Breast epithelium (tissue), 4 donors: ENCODE data around the gene ANKRD11. TPM values are rescaled to one million over a fixed set of nuclear protein-coding genes. Genes with fewer than 3 reads are reported as not detected.

Experiments
- DNase-seq, 2 donors: peaks; one replicate each; pipeline ENCODE4 v3.0.0-alpha.2; 2019; ENCODE audit warnings: low spot score in 2 of 2
- H3K27ac ChIP-seq, 2 donors: fragments of 200-600 bp; sonication (generic) in 1 of 2; one replicate each; pipeline ENCODE4 v1.5.1; 2016 to 2019; ENCODE audit warnings: mild to moderate bottlenecking in 1 of 2
- H3K27me3 ChIP-seq, 2 donors: fragments of 200-600 bp; sonication (generic) in 1 of 2; one replicate each; pipeline versions ENCODE4 v1.5.1 to v1.6.0; 2017 to 2019; ENCODE audit warnings: control low read depth in 1 of 2, mild to moderate bottlenecking in 1 of 2
- H3K36me3 ChIP-seq: fragments of 200-600 bp; one replicate; pipeline ENCODE4 v1.5.1; 2019
- H3K4me1 ChIP-seq, 2 donors: fragments of 200-600 bp; sonication (generic); one replicate each; pipeline ENCODE4 v1.5.1; 2016 to 2019; ENCODE audit warnings: control low read depth in 1 of 2
- H3K4me3 ChIP-seq, 3 donors: fragments of 200-600 bp; sonication (generic); 1 replicate in 2 of 3; 2 replicates in 1 of 3; pipeline ENCODE4 v1.5.1; 2016 to 2019; ENCODE audit warnings: mild to moderate bottlenecking in 3 of 3, moderate library complexity in 2 of 3
- H3K9me3 ChIP-seq, 2 donors: fragments of 200-600 bp; sonication (generic) in 1 of 2; one replicate each; pipeline ENCODE4 v1.5.1; 2016 to 2019; ENCODE audit warnings: control low read depth in 1 of 2
- POLR2A ChIP-seq: fragments of 450-650 bp; IDR thresholded peaks from one replicate; pipeline ENCODE4 v1.6.1; 2016; ENCODE audit warnings: antibody characterized with exemption, mild to moderate bottlenecking, moderate library complexity
- POLR2AphosphoS5 ChIP-seq, 3 donors: sonication (generic); formaldehyde crosslinking; IDR thresholded peaks; one replicate each; pipeline ENCODE4 v1.6.1; 2017; ENCODE audit warnings: antibody characterized with exemption in 3 of 3
- intact Hi-C: fragments of 100-400 bp; cut with DNase I; formaldehyde crosslinking; loops from one replicate; pipeline ENCODE4 v1.15.1; 2023; ENCODE audit warnings: low total_unique reads
- total RNA-seq, 3 donors: library from RNA; depleted of rRNA; stranded (reverse); fragments of >200 nt; gene quantifications; one replicate each; pipeline ENCODE4 v1.1.0, GENCODE V29; 2016
- TF ChIP-seq, protein P1 (sequence below), 3 donors: fragments of 450-650 bp; IDR thresholded peaks; one replicate each; pipeline ENCODE4 v1.5.1; 2016 to 2017; ENCODE audit warnings: antibody characterized with exemption in 3 of 3, mild to moderate bottlenecking in 3 of 3, moderate library complexity in 3 of 3

ANKRD11 gene
- total RNA-seq, 3 donors from 2014 or later = 64.0 to 79.0 (median 69.2) TPM

DNA sequence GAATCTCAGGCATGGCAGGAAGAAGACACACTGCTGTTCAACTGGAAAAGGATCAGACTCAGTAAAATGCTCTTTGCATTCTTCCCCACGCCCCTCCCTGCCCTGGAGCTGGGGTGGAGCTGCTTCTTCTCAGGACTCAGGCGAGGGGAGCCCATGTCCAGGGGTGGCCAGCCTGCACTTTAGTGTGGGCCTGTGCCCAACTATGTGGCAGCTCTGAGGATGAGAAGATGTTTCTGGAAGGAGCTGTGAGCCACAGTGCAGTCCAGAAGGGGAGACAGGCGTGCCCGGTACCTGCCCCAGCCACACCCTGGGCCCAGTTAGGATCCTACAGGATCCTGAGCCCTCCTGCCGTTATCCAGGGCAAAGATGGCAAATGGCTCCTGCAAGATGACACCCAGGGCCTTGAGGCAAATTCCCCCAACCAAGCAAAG is 120.3 kb downstream of the ANKRD11 start:
- no peak for DNase-seq

DNA sequence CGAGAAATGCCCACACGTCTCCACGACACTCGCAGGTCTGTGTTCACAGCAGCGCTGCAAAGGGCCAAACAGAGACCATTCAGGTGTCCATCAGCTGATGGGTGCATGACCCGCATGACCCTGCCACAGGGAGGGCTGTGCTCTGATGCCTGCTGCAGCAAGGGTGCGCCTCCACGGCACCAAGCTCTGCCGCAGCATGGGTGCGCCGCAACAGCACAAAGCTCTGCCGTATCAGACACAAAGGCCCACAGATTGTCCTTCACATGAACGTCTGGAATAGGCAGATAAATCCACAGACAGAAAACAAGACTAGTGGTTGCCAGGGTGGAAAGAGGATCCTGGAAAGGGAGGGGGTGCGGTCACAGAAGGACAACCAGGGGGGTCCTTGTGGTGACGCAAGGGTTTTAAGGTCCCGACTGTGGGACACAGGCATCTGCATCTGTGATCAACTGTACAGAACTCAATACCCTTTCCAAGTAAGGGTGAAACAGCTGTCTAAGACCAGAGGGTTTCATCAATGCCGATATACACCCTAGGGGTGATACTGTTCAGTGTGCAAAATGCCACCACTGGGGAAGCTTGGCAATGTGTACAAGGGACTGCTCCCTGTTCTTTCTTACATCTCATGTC is 121.0 kb downstream of the ANKRD11 start:
- no peaks in the 10 kb centered on the region for H3K4me1 ChIP-seq
- no peak overlapping the region for H3K4me3 ChIP-seq
- H3K27me3 ChIP-seq = no peaks in the 10 kb centered on the region
- no peak overlapping the region for H3K27ac ChIP-seq
- H3K9me3 ChIP-seq = no peaks in the 10 kb centered on the region
- intact Hi-C loops = no loop called here
- H3K36me3 ChIP-seq = no peaks in the 10 kb centered on the region
- TF ChIP-seq POLR2AphosphoS5 (IDR thresholded peaks at IDR 0.05) (no peak), POLR2A (no peak)
- TF ChIP-seq, protein P1, sequence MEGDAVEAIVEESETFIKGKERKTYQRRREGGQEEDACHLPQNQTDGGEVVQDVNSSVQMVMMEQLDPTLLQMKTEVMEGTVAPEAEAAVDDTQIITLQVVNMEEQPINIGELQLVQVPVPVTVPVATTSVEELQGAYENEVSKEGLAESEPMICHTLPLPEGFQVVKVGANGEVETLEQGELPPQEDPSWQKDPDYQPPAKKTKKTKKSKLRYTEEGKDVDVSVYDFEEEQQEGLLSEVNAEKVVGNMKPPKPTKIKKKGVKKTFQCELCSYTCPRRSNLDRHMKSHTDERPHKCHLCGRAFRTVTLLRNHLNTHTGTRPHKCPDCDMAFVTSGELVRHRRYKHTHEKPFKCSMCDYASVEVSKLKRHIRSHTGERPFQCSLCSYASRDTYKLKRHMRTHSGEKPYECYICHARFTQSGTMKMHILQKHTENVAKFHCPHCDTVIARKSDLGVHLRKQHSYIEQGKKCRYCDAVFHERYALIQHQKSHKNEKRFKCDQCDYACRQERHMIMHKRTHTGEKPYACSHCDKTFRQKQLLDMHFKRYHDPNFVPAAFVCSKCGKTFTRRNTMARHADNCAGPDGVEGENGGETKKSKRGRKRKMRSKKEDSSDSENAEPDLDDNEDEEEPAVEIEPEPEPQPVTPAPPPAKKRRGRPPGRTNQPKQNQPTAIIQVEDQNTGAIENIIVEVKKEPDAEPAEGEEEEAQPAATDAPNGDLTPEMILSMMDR (IDR thresholded peaks at IDR 0.05) = no peak
- no peak for DNase-seq

More for the DNA sequence above, 120.3 kb downstream of the ANKRD11 start:
- Histone ChIP-seq H3K9me3 (no peaks in the 10 kb centered on the region), H3K27ac (no peak overlapping the region), H3K27me3 (no peaks in the 10 kb centered on the region), H3K4me3 (no peak overlapping the region), H3K36me3 (no peaks in the 10 kb centered on the region), H3K4me1 (no peaks in the 10 kb centered on the region)
- intact Hi-C loops = no loop called here
- TF ChIP-seq POLR2AphosphoS5 (IDR thresholded peaks at IDR 0.05) (no peak), POLR2A (no peak)
- TF ChIP-seq, protein P1 (IDR thresholded peaks at IDR 0.05) = no peak

DNA sequence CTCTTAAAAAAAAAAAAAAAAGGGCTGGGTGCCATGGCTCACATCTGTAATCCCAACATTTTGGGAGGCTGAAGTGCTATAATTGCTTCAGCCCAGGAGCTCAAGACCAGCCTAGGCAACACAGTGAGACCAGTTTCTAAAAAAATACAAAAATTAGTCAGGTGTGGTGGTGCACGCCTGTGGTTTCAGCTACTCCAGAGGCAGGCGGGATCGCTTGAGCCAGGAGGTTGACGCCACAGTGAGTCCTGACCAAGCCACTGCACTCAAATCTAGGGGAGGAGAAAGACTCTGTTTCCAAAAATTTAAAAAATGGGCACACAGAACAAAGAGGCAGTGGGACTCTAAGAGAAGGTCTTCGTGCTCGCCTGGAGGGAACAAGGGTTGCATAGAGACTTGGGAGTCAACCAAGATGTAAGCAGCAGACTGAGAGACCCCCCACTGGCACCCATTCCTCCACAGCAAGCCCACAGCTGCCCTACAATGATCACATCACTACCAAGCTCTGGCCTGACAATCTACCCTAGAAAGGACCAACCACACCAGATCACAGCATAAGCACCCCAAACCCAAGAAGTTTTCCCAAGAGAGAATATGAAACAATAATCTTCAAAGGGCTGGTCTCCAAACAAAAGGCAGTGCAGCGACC is 121.6 kb downstream of the ANKRD11 start:
- DNase-seq = no peak
- no peaks in the 10 kb centered on the region for H3K4me1 ChIP-seq
- intact Hi-C loops = no loop called here
- no peaks in the 10 kb centered on the region for H3K27me3 ChIP-seq
- H3K27ac ChIP-seq = no peak overlapping the region
- no peaks in the 10 kb centered on the region for H3K36me3 ChIP-seq
- no peaks in the 10 kb centered on the region for H3K9me3 ChIP-seq
- no peak overlapping the region for H3K4me3 ChIP-seq
- TF ChIP-seq POLR2AphosphoS5 (IDR thresholded peaks at IDR 0.05) = no peak
- TF ChIP-seq, protein P1 (IDR thresholded peaks at IDR 0.05) = no peak

GRCh38 chr16:89367538-89367915 is 122.8 kb downstream of the ANKRD11 start:
- no peak for TF ChIP-seq POLR2AphosphoS5 (IDR thresholded peaks at IDR 0.05)
- TF ChIP-seq, protein P1 (IDR thresholded peaks at IDR 0.05) = no peak
- TF ChIP-seq POLR2A = no peak

More at GRCh38 chr16:89367538-89367915, 122.8 kb downstream of the ANKRD11 start:
- no peak overlapping the region for H3K4me3 ChIP-seq
- H3K9me3 ChIP-seq = no peaks in the 10 kb centered on the region
- H3K27me3 ChIP-seq = no peaks in the 10 kb centered on the region
- H3K4me1 ChIP-seq = no peaks in the 10 kb centered on the region
- intact Hi-C loops = no loop called here
- H3K27ac ChIP-seq = no peak overlapping the region
- no peak for DNase-seq
- no peaks in the 10 kb centered on the region for H3K36me3 ChIP-seq
